ENCODE results near the gene EDC3. TPM values are rescaled to one million over a fixed set of nuclear protein-coding genes. Genes with fewer than 3 reads are reported as not detected.
A peak's percentile ranks its signal among the peaks of the same experiment; 100 is the strongest.

EDC3 gene
- total RNA-seq, 2 experiments from 2014 or later = 36.8 to 39.9 TPM

- CTCF ChIA-PET = interaction anchor here (0.6 to 15.5 kb wide), 10 partner anchors 7 to 242 kb away, joined by 3 to 214 read pairs (median 4); no protein-coding TSS in a partner anchor
- no peaks in the 10 kb centered on the region for H3K27me3 Mint-ChIP-seq
- peak overlapping the region; percentile 91 for H3K4me3 Mint-ChIP-seq
- DNase-seq = no peak
- intact Hi-C loops (cut with micrococcal nuclease) = loop anchor here (1.0 to 2.0 kb wide), 3 partner anchors 72 to 837 kb away; partner anchors contain the start of genes SIN3A and UBL7
- peak overlapping the region; percentile 54 for H3K27ac Mint-ChIP-seq
- peaks cover 26% of the 10 kb centered on the region for H3K4me1 Mint-ChIP-seq (ENCODE audit: low read depth)
- H3K36me3 Mint-ChIP-seq = no peaks in the 10 kb centered on the region
- no peaks in the 10 kb centered on the region for H3K9me3 Mint-ChIP-seq
- POLR2A ChIA-PET = interaction anchor here (1.8 to 4.9 kb wide), 5 partner anchors 11 to 153 kb away, joined by 8 to 33 read pairs (median 15); partner anchors contain the start of genes ARID3B and UBL7
Measured at GRCh38 chr15:74613953-74614743, 81.7 kb downstream of the EDC3 start.

GRCh38 chr15:74613089-74613952, 82.5 kb downstream of the EDC3 start:
- intact Hi-C loops (cut with micrococcal nuclease) = no loop called here
- H3K36me3 Mint-ChIP-seq = no peaks in the 10 kb centered on the region
- no peaks in the 10 kb centered on the region for H3K9me3 Mint-ChIP-seq
- H3K27ac Mint-ChIP-seq = peak overlapping the region; percentile 33
- H3K4me3 Mint-ChIP-seq = peak overlapping the region; percentile 91
- peaks cover 20% of the 10 kb centered on the region for H3K4me1 Mint-ChIP-seq (ENCODE audit: low read depth)
- peak; percentile 21 for DNase-seq
- CTCF ChIA-PET = interaction anchor here (0.6 to 15.5 kb wide), 9 partner anchors 8 to 239 kb away, joined by 3 to 214 read pairs (median 4); no protein-coding TSS in a partner anchor
- POLR2A ChIA-PET = interaction anchor here (0.6 to 4.9 kb wide), 7 partner anchors 10 to 152 kb away, joined by 3 to 33 read pairs (median 8); partner anchors contain the start of genes ARID3B and UBL7
- H3K27me3 Mint-ChIP-seq = no peaks in the 10 kb centered on the region

DNA sequence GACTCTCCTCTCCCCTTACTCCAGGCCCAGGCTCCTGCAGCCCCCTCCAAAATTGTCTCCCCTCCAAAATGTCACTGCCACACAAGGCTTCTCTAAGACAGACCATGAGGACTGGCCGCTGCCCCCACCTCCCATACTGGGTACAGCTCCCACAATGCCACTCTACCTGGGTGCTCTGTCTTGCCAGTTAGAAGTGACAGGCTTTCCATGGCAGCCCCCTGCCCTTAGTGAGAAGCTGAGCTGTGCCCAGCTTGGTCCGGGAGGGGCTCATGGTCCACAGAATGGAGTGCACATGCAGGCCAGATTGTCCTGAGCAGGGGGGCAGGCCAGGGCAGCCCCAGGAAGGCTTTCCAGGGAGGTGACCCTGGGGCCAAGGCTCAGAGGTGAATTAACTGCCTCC, 83.1 kb downstream of the EDC3 start:
- intact Hi-C loops (cut with micrococcal nuclease) = no loop called here
- no peaks in the 10 kb centered on the region for H3K9me3 Mint-ChIP-seq

GRCh38 chr15:74611834-74612233, 84.0 kb downstream of the EDC3 start:
- Mint-ChIP-seq H3K27ac (no peak overlapping the region), H3K4me1 (ENCODE audit: low read depth) (peaks cover 5% of the 10 kb centered on the region), H3K36me3 (no peaks in the 10 kb centered on the region), H3K4me3 (no peak overlapping the region), H3K27me3 (no peaks in the 10 kb centered on the region), H3K9me3 (no peaks in the 10 kb centered on the region)
- DNase-seq = no peak
- ChIA-PET POLR2A (no interaction called here), CTCF (interaction anchor here (1.0 to 15.5 kb wide), 3 partner anchors 10 to 67 kb away, joined by 4 to 214 read pairs (median 6); no protein-coding TSS in a partner anchor)
- intact Hi-C loops (cut with micrococcal nuclease) = no loop called here

More for the DNA sequence above, 83.1 kb downstream of the EDC3 start:
- no peak overlapping the region for H3K4me3 Mint-ChIP-seq
- H3K27me3 Mint-ChIP-seq = no peaks in the 10 kb centered on the region
- peaks cover 13% of the 10 kb centered on the region for H3K4me1 Mint-ChIP-seq (ENCODE audit: low read depth)
- ChIA-PET POLR2A (interaction anchor here (0.7 to 4.9 kb wide), 3 partner anchors 9 to 72 kb away, joined by 3 to 33 read pairs (median 6); partner anchors contain the start of gene ARID3B), CTCF (interaction anchor here (1.0 to 15.5 kb wide), 4 partner anchors 8 to 68 kb away, joined by 4 to 214 read pairs (median 6); no protein-coding TSS in a partner anchor)
- H3K36me3 Mint-ChIP-seq = no peaks in the 10 kb centered on the region
- no peak overlapping the region for H3K27ac Mint-ChIP-seq
- DNase-seq = no peak

- CTCF ChIA-PET = interaction anchor here (1.0 to 15.5 kb wide), 2 partner anchors 10 to 22 kb away, joined by 3 to 214 read pairs; no protein-coding TSS in a partner anchor
- Mint-ChIP-seq H3K27ac (no peak overlapping the region), H3K36me3 (no peaks in the 10 kb centered on the region), H3K27me3 (no peaks in the 10 kb centered on the region), H3K4me1 (ENCODE audit: low read depth) (no peaks in the 10 kb centered on the region), H3K9me3 (no peaks in the 10 kb centered on the region), H3K4me3 (no peak overlapping the region)
- intact Hi-C loops (cut with micrococcal nuclease) = no loop called here
- no peak for DNase-seq
- POLR2A ChIA-PET = no interaction called here
Measured at GRCh38 chr15:74611341-74611740, 84.5 kb downstream of the EDC3 start.

- Mint-ChIP-seq H3K27ac (no peak overlapping the region), H3K9me3 (no peaks in the 10 kb centered on the region), H3K4me1 (ENCODE audit: low read depth) (no peaks in the 10 kb centered on the region), H3K27me3 (no peaks in the 10 kb centered on the region), H3K4me3 (no peak overlapping the region), H3K36me3 (no peaks in the 10 kb centered on the region)
- no peak for DNase-seq
- intact Hi-C loops (cut with micrococcal nuclease) = no loop called here
- CTCF ChIA-PET = interaction anchor here (1.0 to 15.5 kb wide), 2 partner anchors 11 to 23 kb away, joined by 3 to 214 read pairs; no protein-coding TSS in a partner anchor
- POLR2A ChIA-PET = no interaction called here
Measured at GRCh38 chr15:74610302-74610951, 85.4 kb downstream of the EDC3 start.

GRCh38 chr15:74609938-74610301, 85.9 kb downstream of the EDC3 start:
- Mint-ChIP-seq H3K27me3 (no peaks in the 10 kb centered on the region), H3K4me1 (ENCODE audit: low read depth) (no peaks in the 10 kb centered on the region), H3K36me3 (no peaks in the 10 kb centered on the region), H3K9me3 (no peaks in the 10 kb centered on the region), H3K4me3 (no peak overlapping the region), H3K27ac (no peak overlapping the region)
- DNase-seq = no peak
- intact Hi-C loops (cut with micrococcal nuclease) = no loop called here
- POLR2A ChIA-PET = no interaction called here
- CTCF ChIA-PET = no interaction called here

GRCh38 chr15:74608786-74609185, 87.0 kb downstream of the EDC3 start:
- H3K4me3 Mint-ChIP-seq = no peak overlapping the region
- intact Hi-C loops (cut with micrococcal nuclease) = no loop called here
- CTCF ChIA-PET = interaction anchor here (0.5 kb wide), 1 partner anchor 1075 kb away, joined by 3 read pairs; no protein-coding TSS in a partner anchor
- no peaks in the 10 kb centered on the region for H3K27me3 Mint-ChIP-seq
- POLR2A ChIA-PET = no interaction called here
- no peak for DNase-seq
- no peak overlapping the region for H3K27ac Mint-ChIP-seq
- H3K36me3 Mint-ChIP-seq = no peaks in the 10 kb centered on the region
- H3K4me1 Mint-ChIP-seq (ENCODE audit: low read depth) = no peaks in the 10 kb centered on the region
- no peaks in the 10 kb centered on the region for H3K9me3 Mint-ChIP-seq

GRCh38 chr15:74605795-74606150, 90.1 kb downstream of the EDC3 start:
- Mint-ChIP-seq H3K9me3 (no peaks in the 10 kb centered on the region), H3K27ac (no peak overlapping the region), H3K36me3 (no peaks in the 10 kb centered on the region), H3K27me3 (no peaks in the 10 kb centered on the region), H3K4me3 (no peak overlapping the region), H3K4me1 (ENCODE audit: low read depth) (no peaks in the 10 kb centered on the region)
- POLR2A ChIA-PET = no interaction called here
- intact Hi-C loops (cut with micrococcal nuclease) = no loop called here
- DNase-seq = no peak
- CTCF ChIA-PET = no interaction called here

- Mint-ChIP-seq H3K36me3 (no peaks in the 10 kb centered on the region), H3K27ac (no peak overlapping the region), H3K9me3 (no peaks in the 10 kb centered on the region), H3K27me3 (no peaks in the 10 kb centered on the region), H3K4me3 (no peak overlapping the region), H3K4me1 (ENCODE audit: low read depth) (no peaks in the 10 kb centered on the region)
- DNase-seq = no peak
- ChIA-PET CTCF (interaction anchor here (0.6 to 0.8 kb wide), 2 partner anchors 8 to 50 kb away, joined by 3 to 5 read pairs; no protein-coding TSS in a partner anchor), POLR2A (interaction anchor here (2.5 kb wide), 1 partner anchor 9 kb away, joined by 8 read pairs; no protein-coding TSS in a partner anchor)
- intact Hi-C loops (cut with micrococcal nuclease) = no loop called here
Measured at GRCh38 chr15:74604983-74605794, 90.6 kb downstream of the EDC3 start.
